ENCODE results near the gene ITGA11. TPM values are rescaled to one million over a fixed set of nuclear protein-coding genes. Genes with fewer than 3 reads are reported as not detected.

ITGA11 gene
- total RNA-seq, 1 donor, result 0.27 TPM

- DNase-seq (ENCODE audit: low read depth in 2 of 3, low spot score in 2 of 3), result no peak
Measured at GRCh38 chr15:68315495-68316031, 116.4 kb downstream of the ITGA11 start.

DNA sequence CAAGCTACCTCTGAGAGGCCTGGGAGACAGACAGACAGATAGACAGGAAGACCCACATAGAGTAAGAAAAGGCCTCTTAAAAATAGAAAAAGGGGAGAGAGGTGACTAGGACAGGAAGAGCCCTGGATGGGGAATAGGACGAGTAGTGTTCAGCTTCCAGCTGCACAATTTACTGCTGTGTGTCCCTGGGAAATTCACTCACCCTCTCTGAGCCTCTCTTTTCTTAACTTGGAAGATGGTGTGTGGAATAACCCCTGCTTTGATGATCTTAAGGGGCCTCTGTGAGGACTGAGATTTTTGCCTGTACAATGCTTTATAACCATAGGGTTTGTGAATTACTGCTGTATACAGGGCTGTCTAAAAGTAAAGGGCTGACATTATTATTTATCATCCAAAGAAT, 116.9 kb downstream of the ITGA11 start:
- DNase-seq (ENCODE audit: low read depth in 2 of 3, low spot score in 2 of 3), result no peak

DNA sequence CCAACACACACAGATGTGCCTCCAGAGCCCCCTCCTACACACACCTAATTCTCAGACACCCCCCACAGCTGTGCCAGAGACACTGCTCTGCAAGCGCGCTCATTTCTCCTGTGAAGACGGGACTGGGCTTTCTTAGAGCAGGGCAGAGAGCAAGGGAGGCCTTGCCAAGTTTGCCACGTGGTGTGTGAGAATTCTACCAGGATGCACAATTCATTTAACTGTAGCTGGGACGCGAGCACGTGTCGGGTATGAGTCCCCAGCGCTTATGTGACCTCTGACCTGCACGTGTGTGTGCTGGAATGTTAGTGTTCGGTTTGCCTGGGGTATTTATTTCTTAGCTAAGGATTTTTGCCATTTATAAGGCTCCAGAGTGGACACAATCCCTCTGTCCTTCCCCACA, 117.4 kb downstream of the ITGA11 start:
- DNase-seq (ENCODE audit: low read depth in 2 of 3, low spot score in 2 of 3), result no peak

DNA sequence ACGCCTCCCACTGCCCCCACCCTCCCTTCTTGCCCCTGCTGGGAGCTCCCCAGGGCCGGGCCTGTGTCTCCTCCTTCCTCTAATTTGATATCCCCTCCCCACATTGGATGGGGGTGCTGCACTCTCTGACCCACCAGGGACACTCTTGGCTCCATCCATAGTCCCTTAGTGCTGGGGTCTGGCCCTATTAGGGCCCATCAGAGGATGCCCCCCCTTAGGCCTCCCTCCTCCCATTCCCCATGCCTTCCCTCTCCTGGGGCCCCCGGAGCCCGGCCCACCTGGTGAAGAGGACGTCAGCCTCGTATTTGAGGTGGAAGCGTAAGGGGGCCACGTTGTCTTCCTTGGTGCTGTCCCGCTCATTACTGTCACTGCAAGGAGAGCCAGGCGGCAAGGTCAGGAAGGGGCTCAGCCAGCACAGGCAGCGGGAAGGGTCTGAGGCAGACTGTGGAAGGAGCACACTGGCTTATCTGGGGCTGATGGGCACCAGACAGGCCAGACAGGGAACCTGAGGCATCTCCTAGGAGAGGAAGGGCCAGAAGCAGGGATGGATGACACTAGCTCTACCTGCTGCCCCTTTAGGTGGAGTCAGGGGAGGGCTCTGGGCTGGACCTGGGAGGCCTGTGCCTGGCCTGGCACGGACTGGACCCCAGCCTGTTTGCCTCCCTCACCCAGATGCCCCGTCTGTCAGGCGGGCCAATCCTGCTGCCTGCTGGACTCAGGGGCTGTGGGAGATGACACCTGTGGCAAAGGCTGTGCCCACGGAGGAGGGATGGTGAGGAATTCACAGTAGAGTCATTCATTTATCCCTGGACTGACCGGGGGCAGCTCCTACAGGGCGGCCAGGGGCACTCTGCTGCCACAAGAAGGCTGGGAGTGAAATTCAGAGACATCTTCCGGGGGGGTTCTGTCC, 118.2 kb downstream of the ITGA11 start:
- no peak for DNase-seq (ENCODE audit: low read depth in 2 of 3, low spot score in 2 of 3)

- DNase-seq (ENCODE audit: low read depth in 2 of 3, low spot score in 2 of 3), result no peak
Measured at GRCh38 chr15:68312701-68313204, 119.2 kb downstream of the ITGA11 start.

- DNase-seq (ENCODE audit: low read depth in 2 of 3, low spot score in 2 of 3), result no peak
Measured at GRCh38 chr15:68311859-68312557, 120.0 kb downstream of the ITGA11 start.

GRCh38 chr15:68311464-68311835, 120.5 kb downstream of the ITGA11 start:
- DNase-seq (ENCODE audit: low read depth in 2 of 3, low spot score in 2 of 3), result no peak

DNA sequence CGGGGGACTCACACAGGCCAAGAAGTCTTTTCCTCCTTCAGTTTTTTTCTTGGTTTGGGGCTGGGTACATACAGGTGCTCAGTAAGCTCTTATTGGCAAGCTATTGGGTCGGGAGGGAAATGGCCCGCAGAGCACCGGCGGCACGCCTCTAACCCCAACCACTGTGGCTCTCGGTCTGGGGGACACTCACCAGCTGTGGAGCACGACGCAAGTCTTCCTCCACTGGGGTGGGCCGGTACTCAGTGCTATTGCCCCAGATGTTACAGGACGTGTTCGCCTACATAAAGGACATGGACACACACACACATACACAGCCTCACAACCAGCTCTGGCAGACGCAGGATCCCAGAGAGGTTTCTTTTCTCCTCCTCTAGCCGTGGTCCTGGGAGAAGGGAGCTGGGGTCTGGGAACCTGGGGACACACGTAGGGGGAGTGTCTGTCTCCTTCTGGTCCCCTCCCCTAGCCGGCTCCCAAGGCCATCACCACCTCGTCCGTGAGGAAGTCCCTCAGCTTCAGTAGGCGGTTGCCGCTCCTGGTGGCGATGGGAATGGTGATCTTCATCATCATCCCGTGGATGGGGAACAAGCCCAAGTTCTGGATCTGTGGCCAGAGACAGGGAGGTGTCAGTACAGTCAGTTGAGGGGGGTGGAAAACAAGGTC, 121.0 kb downstream of the ITGA11 start:
- DNase-seq (ENCODE audit: low read depth in 2 of 3, low spot score in 2 of 3), result no peak

DNA sequence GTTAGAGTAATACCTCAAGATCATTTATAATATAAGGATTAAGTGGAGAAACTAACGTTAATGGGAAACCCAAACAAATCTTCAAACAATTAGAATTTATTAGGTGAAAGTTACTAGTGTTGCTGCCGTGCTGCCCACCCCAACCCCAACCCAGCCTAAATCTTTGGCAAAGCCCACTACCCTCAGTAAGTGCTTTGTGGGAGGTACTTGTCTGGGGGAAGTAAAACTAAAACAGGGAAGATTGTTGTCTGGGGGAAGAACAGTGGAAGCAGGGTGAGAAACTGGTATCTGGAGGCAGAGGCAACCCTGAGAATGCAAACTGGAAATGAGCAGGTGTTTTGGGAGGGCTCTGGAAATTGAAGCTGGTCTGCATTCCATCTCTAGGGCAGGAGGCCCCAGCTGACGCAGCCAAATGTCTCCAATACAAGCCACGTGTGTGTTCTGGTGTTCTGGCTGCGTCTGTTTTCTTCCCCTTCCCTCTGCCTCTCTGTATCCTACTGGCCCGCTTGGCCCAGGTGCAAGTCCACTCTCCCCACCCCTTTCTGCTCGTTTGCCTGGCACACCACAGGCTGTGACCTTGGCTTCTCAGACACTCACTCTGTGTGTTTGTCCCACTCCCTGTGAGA, 121.7 kb downstream of the ITGA11 start:
- DNase-seq (ENCODE audit: low read depth in 2 of 3, low spot score in 2 of 3), result no peak

DNA sequence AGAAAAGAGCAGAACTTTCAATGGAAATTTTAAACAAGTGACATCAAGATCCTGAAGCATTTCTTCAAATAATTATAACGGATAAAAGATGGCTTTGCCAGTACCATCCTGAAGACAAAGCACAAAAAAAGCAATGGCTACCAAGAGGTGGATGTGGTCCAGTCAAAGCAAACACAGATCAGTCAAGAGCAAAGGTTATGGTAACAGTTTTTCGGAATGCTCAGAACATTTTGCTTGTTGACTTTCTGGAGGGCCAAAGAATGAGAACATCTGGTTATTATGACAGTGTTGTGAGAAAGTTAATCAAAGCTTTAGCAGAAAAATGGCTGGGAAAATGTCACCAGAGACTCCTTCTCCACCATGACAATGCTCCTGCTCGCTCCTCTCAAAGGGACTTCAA, 122.9 kb downstream of the ITGA11 start:
- no peak for DNase-seq (ENCODE audit: low read depth in 2 of 3, low spot score in 2 of 3)

DNA sequence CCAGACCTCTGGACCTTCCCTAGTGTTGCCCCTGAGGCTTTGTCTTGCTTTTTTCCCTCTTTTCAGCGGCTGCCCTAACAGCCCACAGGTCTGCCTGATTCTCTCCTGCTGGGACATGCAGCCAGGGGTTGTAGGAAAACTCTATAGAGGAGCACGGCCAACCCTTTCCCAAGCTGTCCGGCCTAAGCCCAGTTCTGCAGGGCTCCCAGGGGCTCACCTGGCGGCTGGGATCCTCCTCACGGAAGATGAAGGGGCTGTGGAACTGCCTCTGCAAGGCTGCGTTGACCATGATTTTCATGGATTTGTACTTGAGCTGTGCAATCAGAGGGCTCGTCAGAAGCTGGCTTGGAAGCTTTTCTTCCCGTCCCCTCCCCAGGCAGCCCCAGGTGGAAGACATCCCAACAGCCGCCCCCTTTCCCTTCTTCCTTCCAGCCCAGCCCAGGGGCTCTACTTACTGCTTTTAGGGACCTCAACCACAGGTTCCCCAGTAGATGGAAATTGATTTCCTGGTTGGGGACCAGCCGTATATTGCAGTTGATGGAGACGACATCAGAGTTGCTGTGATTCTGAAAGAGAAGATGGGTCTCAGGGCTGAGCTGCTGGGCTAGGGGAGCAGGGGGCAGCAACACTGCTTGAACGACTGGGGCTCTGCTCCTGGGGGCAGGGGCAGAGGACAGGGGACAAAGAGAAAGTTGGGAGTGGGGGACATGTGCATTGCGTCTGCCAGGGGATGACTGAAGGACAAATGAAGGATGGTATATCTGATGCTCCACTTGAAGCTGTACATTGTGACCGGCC, 124.6 kb downstream of the ITGA11 start:
- no peak for DNase-seq (ENCODE audit: low read depth in 2 of 3, low spot score in 2 of 3)

DNA sequence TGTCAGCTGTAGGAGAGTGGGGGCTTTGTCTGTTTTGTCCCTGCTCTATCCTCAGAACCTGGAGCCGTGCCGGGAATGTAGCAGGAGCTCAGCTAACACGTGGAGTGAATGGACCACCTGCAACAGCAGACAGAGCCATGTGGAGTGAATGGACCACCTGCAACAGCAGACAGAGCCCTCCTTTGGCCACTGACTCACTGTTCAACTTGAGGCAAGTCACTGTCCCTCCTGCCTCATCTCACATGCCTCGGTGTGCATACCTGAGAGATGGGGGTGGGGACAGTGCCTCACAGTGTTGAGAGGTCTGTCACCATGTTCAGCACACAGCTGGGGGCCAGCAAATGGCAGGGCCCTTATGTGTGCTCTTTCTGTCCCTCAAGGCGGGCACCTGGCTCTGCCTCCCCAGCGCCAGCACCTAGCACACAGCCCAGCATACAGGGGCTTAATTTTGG, 126.5 kb downstream of the ITGA11 start:
- DNase-seq (ENCODE audit: low read depth in 2 of 3, low spot score in 2 of 3), result no peak

DNA sequence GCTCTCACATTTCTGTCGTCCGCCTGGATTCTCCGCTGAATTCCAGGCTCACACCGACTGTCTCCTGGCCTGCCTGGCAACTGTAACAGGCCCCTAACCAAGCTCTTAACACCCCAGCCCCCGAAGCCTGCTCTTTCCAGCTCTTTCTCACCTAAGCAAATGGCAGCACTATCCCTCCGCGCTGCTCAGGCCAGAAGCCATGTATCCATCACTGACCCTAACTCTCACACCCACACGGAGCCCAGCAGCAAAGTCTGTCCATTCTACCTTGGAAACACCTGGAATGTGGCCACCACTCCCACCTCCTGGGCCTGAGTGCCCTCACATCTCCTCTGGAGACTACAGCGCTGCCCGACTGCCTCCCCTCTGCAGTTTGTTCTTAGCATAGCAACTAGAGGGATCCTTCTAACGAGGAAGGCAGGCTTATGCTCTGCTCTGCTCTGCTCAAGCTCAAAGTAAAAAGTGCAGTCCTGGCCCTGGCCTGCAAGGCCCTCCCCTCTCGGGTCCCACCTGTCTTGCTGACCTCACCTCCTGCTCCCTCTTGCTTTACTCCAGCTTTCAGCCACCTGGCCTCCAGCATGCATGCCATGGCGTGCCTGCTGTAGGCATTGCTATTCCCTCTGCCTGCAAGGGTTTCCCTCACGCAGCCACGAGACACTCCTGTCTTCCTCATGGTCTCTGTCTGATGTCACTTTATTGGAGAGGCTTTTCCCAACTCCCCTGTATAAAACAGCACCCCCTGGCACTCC, 127.2 kb downstream of the ITGA11 start:
- DNase-seq (ENCODE audit: low read depth in 2 of 3, low spot score in 2 of 3), result no peak

DNA sequence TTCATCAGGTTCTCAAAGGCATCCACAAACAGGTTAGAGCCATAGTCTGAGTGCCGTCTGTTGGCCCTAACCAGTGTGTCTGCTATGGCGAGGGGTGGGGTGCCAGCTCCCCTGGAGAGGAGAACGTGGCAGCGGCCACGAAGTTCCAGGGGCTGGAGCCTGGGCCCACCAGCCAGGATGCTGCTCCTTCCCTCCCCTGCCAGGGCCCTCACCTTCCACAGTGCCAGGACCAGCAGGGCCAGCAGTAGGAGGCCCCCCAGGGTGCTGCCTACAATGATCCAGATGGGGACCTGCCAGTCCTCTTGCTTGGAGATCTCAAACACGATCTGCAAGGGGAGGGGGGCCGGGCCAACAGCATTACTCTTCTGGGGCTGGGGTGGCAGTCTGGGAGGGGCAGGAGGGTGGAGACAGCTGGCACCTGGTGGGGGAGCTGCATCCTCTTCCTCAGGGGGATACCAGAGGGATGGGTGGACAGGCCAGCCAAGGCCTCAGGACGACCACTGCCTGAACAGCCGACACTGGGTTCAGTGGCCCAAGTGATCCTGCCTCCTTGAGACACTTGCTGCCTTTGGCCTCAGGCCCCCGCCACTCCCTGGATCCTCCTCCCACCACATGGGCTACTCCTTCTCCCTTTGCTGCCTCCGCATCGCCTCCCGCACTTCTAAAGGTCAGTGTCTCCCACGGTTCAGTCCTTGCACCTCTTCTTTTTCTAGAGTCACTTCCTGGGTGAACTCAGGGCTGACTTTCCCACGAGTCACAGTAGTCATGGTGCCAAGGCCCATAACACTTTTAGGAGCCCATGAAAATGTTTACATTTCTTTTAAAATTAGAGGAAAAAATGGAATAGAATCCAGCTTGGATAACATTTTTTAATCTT, 128.2 kb downstream of the ITGA11 start:
- no peak for DNase-seq (ENCODE audit: low read depth in 2 of 3, low spot score in 2 of 3)

DNA sequence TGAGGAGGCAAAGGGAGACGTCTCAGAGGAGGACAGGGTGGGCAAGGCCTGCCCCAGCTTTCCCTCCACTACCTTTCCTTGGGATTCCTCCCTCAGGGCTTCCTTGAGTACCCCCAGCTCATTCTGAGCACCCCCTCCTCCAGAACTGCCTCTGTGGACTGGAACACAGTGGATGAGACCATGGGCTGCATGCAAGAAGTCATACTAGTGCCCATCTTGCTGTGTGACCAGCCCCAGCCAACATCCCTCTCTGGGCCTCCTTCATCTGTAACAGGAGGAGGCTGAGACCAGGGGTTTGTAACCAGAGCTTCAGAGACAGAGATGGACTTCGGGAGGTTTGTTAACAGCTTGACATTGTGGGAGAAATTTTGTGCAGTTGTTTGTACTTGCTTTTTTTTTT, 128.8 kb downstream of the ITGA11 start:
- no peak for DNase-seq (ENCODE audit: low read depth in 2 of 3, low spot score in 2 of 3)

DNA sequence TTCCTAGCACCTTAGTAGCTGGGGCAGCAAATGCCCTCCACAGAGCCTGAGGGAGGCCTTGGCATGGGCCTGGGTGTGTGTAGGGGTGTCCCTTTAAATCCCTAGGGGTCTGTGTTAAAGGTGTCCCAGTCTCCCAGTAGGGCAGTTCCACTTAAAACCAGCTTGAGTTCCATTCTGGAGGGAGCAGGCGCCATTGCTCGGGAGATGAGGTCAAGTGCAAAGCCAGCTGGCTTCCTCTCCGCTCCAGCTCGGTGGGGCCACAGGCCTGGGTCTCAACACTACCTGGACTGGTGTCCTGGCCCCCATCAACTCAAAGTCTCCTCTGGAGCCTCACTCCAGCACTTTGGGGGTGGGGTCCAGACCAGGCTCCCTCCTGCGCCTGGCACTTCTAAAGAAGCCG, 129.2 kb downstream of the ITGA11 start:
- DNase-seq (ENCODE audit: low read depth in 2 of 3, low spot score in 2 of 3), result no peak

DNA sequence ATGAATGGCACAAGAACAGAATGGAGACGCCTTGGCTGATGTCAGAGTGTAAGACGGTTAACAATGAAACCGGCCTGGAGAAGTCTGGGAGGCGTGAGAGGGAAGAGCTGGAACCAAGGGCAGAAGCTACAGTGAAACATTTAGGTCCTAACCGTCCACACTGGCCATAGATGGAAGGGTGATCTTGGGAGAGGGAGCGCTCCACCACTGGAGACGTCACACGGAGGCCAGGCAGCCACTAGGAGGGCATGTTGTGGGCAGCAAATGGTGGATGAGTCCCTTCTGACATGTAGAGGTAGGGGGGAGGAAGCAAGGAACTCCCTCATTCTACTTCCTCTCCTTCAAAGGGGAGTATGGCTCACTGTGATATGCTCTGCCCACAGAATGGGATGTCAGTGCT, 130.7 kb downstream of the ITGA11 start:
- DNase-seq (ENCODE audit: low read depth in 2 of 3, low spot score in 2 of 3), result no peak
